ENCODE measurements around the gene MAST3. TPM values are rescaled to one million over a fixed set of nuclear protein-coding genes. Genes with fewer than 3 reads are reported as not detected.

Gene MAST3
- total and polyA plus RNA-seq, 7 donors, result 2.6 to 16.3 (median 4.2) TPM

- Histone ChIP-seq H3K4me1 (peaks cover 0 to 26% (median 19%) of the 10 kb centered on the region in 4 donors), H3K27me3 (peaks cover 0 to 31% (median 17%) of the 10 kb centered on the region in 3 donors), H3K36me3 (no peaks in the 10 kb centered on the region), H3K4me3 (peak overlapping the region; percentile 40 to 73 (median 65)), H3K9me3 (no peaks in the 10 kb centered on the region), H3K27ac (peak overlapping the region in 3 of 4 donors; percentile 49 to 59 (median 56))
- no peak for DNase-seq
- intact Hi-C loops (cut with DNase I), result no loop called here
- TF ChIP-seq EP300 (IDR thresholded peaks at IDR 0.05), result no peak
- no peak for TF ChIP-seq POLR2A (IDR thresholded peaks at IDR 0.05)
- no peak for TF ChIP-seq POLR2AphosphoS5 (IDR thresholded peaks at IDR 0.05)
- 17 to 46% methylated on average over 12 of the region's 12 CpGs for WGBS, 2 donors
These were observed 11.8 kb downstream of the MAST3 start for GRCh38 chr19:18109341-18109732.

- Histone ChIP-seq H3K27me3 (peaks cover 0 to 31% (median 17%) of the 10 kb centered on the region in 3 donors), H3K4me1 (peaks cover 0 to 20% (median 13%) of the 10 kb centered on the region in 4 donors), H3K9me3 (no peaks in the 10 kb centered on the region), H3K27ac (peak overlapping the region; percentile 49 to 59 (median 52)), H3K36me3 (no peaks in the 10 kb centered on the region), H3K4me3 (peak overlapping the region; percentile 40 to 73 (median 65))
- TF ChIP-seq CTCF (IDR thresholded peaks at IDR 0.05) (no peak), POLR2AphosphoS5 (IDR thresholded peaks at IDR 0.05) (peak in 1 of 4 donors; percentile 8)
- DNase-seq, result peak; percentile 74
- WGBS, 2 donors, result 1% methylated on average over 92 of the region's 92 CpGs
- intact Hi-C loops (cut with DNase I), result loop anchor here (10.0 kb wide), 1 partner anchor 305 kb away; the partner anchor contains the start of gene SSBP4
These were observed 12.4 kb downstream of the MAST3 start for GRCh38 chr19:18109733-18110608.

- WGBS, 2 donors, result 14 to 43% methylated on average over 22 of the region's 22 CpGs
These were observed 13.1 kb downstream of the MAST3 start for GRCh38 chr19:18110609-18111232.

GRCh38 chr19:18112989-18113478 is 15.5 kb downstream of the MAST3 start:
- Histone ChIP-seq H3K36me3 (no peaks in the 10 kb centered on the region), H3K27me3 (peaks cover 0 to 14% (median 12%) of the 10 kb centered on the region in 3 donors), H3K9me3 (no peaks in the 10 kb centered on the region), H3K4me1 (peaks cover 0 to 28% (median 22%) of the 10 kb centered on the region in 4 donors), H3K4me3 (no peak overlapping the region), H3K27ac (no peak overlapping the region)
- TF ChIP-seq CTCF (IDR thresholded peaks at IDR 0.05) (peak; percentile 76 to 88 (median 82)), POLR2AphosphoS5 (IDR thresholded peaks at IDR 0.05) (peak in 1 of 4 donors; percentile 11), EP300 (IDR thresholded peaks at IDR 0.05) (no peak), POLR2A (IDR thresholded peaks at IDR 0.05) (no peak)
- intact Hi-C loops (cut with DNase I), result loop anchor here (2.0 to 10.0 kb wide), 3 partner anchors 48 to 302 kb away; partner anchors contain the start of gene SSBP4
- DNase-seq, result peak; percentile 90
- 28 to 38% methylated on average over 9 of the region's 9 CpGs for WGBS, 2 donors

More at GRCh38 chr19:18110609-18111232, 13.1 kb downstream of the MAST3 start:
- no peaks in the 10 kb centered on the region for H3K36me3 ChIP-seq
- peaks cover 0 to 24% (median 17%) of the 10 kb centered on the region in 3 donors for H3K27me3 ChIP-seq
- no peaks in the 10 kb centered on the region for H3K9me3 ChIP-seq
- intact Hi-C loops (cut with DNase I), result loop anchor here (10.0 kb wide), 1 partner anchor 304 kb away; the partner anchor contains the start of gene SSBP4
- no peak for TF ChIP-seq EP300 (IDR thresholded peaks at IDR 0.05)
- TF ChIP-seq POLR2AphosphoS5 (IDR thresholded peaks at IDR 0.05), result no peak
- no peak for TF ChIP-seq CTCF (IDR thresholded peaks at IDR 0.05)
- TF ChIP-seq POLR2A (IDR thresholded peaks at IDR 0.05), result peak in 1 of 2 donors; percentile 27
- H3K4me3 ChIP-seq, result peak overlapping the region; percentile 40 to 73 (median 65)
- DNase-seq, result no peak
- peaks cover 0 to 19% (median 13%) of the 10 kb centered on the region in 4 donors for H3K4me1 ChIP-seq
- H3K27ac ChIP-seq, result peak overlapping the region in 2 of 4 donors; percentile 49 to 59
